AG08395 (cell line): ENCODE data around the gene FGF16.
"Not testable (repeated sequence)": the region's sequence is repeated elsewhere in the genome, so short reads cannot be mapped to it uniquely, and the experiment has no call there.

Experiments used
- DNase-seq: peaks from one replicate; pipeline ENCODE4 v3.0.0; 2012; ENCODE audit warnings: mixed read lengths, low spot score

FGF16 gene

DNA sequence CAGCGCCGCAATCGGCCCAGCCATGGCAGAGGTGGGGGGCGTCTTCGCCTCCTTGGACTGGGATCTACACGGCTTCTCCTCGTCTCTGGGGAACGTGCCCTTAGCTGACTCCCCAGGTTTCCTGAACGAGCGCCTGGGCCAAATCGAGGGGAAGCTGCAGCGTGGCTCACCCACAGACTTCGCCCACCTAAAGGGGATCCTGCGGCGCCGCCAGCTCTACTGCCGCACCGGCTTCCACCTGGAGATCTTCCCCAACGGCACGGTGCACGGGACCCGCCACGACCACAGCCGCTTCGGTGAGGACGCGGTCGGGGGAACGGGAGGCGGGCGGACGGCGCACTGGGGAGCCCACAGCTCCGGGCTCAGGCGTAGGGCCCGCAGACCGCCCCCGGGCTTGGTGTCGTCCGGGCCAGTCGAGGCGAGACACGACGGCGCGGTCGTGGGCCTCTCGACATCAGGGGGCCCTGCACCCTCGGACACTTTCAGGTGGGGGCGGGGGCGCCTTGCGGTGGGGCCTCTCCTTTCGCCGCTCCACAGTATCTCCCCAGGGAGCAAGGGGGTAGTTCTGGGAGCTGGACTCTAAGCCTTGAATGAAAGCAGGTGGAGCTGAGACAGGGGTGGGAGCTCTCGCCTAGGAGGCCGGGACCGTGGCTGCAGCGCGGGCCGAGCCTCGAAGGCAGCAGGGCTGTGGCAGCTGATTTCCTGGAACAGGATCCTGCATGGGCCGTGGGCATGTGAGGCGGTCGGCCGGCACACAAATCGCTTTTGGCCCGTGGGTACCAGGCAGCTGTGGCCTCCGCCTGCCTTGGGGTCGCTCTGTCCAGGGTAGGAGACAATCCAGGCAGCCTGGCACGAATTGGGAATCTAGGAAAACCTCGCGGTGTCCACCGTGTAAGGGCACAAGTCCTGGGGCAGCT lies 722 bp downstream of the FGF16 start:
- DNase-seq, result no peak

DNA sequence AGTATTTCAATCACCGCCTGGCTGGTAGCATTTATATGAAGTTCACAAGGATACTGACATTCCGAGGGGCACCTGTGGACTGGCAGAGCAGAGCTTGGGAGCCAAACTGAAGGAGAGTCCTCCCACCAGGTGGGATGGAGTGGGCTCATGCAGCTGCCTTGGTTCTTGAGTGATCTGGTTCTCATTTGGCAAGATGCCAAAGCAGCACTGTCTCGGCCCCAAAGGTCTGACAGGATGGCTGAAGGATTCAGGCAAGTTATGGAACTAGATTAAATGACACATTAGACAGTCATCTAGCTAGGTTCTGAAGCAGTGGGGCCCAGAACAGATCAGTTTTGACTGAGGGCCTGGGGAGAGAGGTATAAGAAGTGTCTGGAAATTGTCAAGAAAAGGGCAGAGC lies 3.2 kb downstream of the FGF16 start:
- DNase-seq, result no peak

- peak; percentile 69 for DNase-seq
Measured at GRCh38 chrX:77450996-77451395, 3.8 kb downstream of the FGF16 start.

- no peak for DNase-seq
Measured at GRCh38 chrX:77453190-77453589, 6.0 kb downstream of the FGF16 start.

DNA sequence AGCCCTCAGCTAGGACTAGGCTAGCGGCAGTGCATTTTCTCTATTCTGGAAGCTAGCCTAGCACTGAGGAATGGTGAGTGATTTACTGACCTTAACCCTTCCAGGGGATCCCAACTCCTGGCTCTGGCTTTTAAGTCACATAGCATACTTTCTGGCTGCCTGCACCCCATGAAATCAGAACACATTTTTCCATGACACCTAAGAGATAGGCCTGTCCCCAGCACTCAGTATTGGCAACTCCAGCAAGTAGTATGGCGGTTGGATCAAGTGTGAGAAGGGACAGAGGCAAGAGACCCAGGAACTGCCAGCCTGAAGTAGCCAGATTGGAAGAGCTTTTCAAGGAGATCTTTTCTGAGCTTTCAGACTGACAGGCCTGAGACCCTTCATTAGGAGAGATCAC lies 8.2 kb downstream of the FGF16 start:
- DNase-seq, result no peak

GRCh38 chrX:77484045-77484444 lies 36.9 kb downstream of the FGF16 start:
- no peak for DNase-seq

DNA sequence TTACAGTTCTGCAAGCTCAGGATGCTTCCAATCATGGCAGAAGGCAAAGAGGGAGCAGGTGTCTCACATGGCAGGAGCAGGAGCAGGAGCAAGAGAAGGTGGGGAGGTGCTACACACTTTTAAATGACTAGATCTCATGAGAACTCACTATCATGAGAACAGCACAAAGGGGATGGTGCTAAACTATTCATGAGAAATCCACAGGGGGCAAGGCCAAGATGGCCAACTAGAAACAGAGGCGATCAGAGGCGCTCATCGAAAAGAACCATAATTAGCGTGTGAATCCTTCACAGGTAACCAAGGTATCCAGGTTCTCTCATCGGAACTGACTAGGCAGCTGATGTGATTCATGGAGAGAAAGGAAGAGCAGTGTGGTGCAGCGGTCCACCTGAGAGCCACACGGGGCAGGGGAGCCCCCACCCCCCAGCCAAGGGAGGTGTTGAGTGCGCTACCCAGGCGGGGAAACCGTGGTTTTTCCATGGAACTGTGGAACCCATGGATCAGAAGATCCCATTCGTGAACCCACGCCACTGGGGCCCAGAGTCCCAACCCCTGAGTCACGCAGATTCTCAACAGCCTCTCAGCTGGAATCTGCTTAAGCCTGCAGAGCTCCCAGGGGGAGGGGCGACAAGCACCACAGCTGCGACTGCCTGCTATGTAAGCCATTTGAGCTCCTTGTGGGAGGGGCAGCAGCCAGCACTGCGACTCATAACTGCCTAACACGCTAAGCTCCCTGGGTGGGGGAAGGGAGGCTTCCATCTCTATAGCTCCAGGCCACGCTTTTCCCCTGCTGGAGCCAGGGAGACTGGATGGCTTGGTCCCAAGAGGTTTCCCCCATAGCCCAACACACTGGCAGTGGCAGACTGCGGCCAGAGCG lies 46.7 kb downstream of the FGF16 start:
- DNase-seq, result peak; percentile 7

DNA sequence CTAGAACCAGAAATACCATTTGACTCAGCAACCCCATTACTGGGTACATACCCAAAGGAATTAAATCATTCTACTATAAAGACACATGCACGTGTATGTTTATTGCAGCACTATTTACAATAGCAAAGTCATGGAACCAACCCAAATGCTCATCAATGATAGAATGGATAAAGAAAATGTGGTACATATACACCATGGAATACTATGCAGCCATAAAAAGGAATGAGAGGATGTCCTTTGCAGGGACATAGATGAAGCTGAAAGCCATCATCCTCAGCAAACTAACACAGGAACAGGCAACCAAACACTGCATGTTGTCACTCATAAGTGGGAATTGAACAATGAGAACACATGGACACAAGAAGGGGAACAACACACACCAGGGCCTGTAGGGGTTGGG lies 53.0 kb downstream of the FGF16 start:
- DNase-seq, result not testable (repeated sequence)

GRCh38 chrX:77502951-77503525 lies 55.8 kb downstream of the FGF16 start:
- no peak for DNase-seq

GRCh38 chrX:77505227-77505626 lies 58.0 kb downstream of the FGF16 start:
- DNase-seq, result no peak
